OCI-M2 (cell line): ENCODE results near the gene BAZ2B.

Source experiments
- DNase-seq: peaks from one replicate; lab custom pipeline; 2025; ENCODE audit not compliant: unreplicated experiment; lab: John Stamatoyannopoulos, UW

BAZ2B gene

GRCh38 chr2:159585622-159586021 is 30.7 kb downstream of the BAZ2B start:
- DNase-seq: no peak

GRCh38 chr2:159584796-159585195 is 31.6 kb downstream of the BAZ2B start:
- no peak for DNase-seq

GRCh38 chr2:159573846-159574606 is 42.3 kb downstream of the BAZ2B start:
- DNase-seq: no peak

GRCh38 chr2:159573294-159573693 is 43.1 kb downstream of the BAZ2B start:
- DNase-seq: no peak

GRCh38 chr2:159572459-159572858 is 43.9 kb downstream of the BAZ2B start:
- no peak for DNase-seq

GRCh38 chr2:159571540-159572260 is 44.6 kb downstream of the BAZ2B start:
- DNase-seq: no peak

GRCh38 chr2:159564081-159564480 is 52.3 kb downstream of the BAZ2B start:
- no peak for DNase-seq

- DNase-seq: no peak
Measured at GRCh38 chr2:159562248-159562647, 54.1 kb downstream of the BAZ2B start.

GRCh38 chr2:159561786-159562185 is 54.6 kb downstream of the BAZ2B start:
- DNase-seq: no peak

- DNase-seq: no peak
Measured at GRCh38 chr2:159561242-159561641, 55.1 kb downstream of the BAZ2B start.

- DNase-seq: no peak
Measured at GRCh38 chr2:159559034-159559433, 57.3 kb downstream of the BAZ2B start.

- no peak for DNase-seq
Measured at GRCh38 chr2:159558479-159558878, 57.9 kb downstream of the BAZ2B start.

- DNase-seq: no peak
Measured at GRCh38 chr2:159557437-159558034, 58.8 kb downstream of the BAZ2B start.

- DNase-seq: no peak
Measured at GRCh38 chr2:159555651-159556392, 60.5 kb downstream of the BAZ2B start.

- DNase-seq: no peak
Measured at GRCh38 chr2:159553727-159554126, 62.6 kb downstream of the BAZ2B start.

- no peak for DNase-seq
Measured at GRCh38 chr2:159551806-159552205, 64.5 kb downstream of the BAZ2B start.

- no peak for DNase-seq
Measured at GRCh38 chr2:159550231-159550630, 66.1 kb downstream of the BAZ2B start.

GRCh38 chr2:159549234-159549633 is 67.1 kb downstream of the BAZ2B start:
- DNase-seq: no peak

- DNase-seq: no peak
Measured at GRCh38 chr2:159546716-159547430, 69.5 kb downstream of the BAZ2B start.

GRCh38 chr2:159546039-159546438 is 70.3 kb downstream of the BAZ2B start:
- no peak for DNase-seq

GRCh38 chr2:159545085-159545484 is 71.3 kb downstream of the BAZ2B start:
- DNase-seq: no peak
